Endodermal cell (in vitro differentiated cells): ENCODE measurements around the gene PIP4P1. TPM values are rescaled to one million over a fixed set of nuclear protein-coding genes. Genes with fewer than 3 reads are reported as not detected.

Experiments used
- DNase-seq: peaks from one replicate; pipeline ENCODE4 v3.0.0-alpha.2; 2017
- H3K27ac ChIP-seq: 2 replicates; pipeline ENCODE4 v1.5.1; 2013; ENCODE audit warnings: mild to moderate bottlenecking, low read depth, low read length, moderate library complexity
- H3K27me3 ChIP-seq: 2 replicates; pipeline ENCODE4 v1.6.1; 2013; ENCODE audit warnings: mild to moderate bottlenecking, low read length, moderate library complexity; ENCODE audit not compliant: insufficient read depth, control insufficient read depth, poor library complexity, severe bottlenecking
- H3K36me3 ChIP-seq: 2 replicates; pipeline ENCODE4 v1.7.0; 2013; ENCODE audit warnings: mild to moderate bottlenecking, low read length, moderate library complexity; ENCODE audit not compliant: control insufficient read depth, insufficient read depth
- H3K4me1 ChIP-seq: one replicate; pipeline ENCODE4 v1.7.0; 2013; ENCODE audit warnings: low read length; ENCODE audit not compliant: control insufficient read depth, insufficient read depth
- H3K4me3 ChIP-seq: 2 replicates; pipeline ENCODE4 v1.5.1; 2013; ENCODE audit warnings: mild to moderate bottlenecking, low read length, moderate library complexity
- H3K9ac ChIP-seq: 2 replicates; pipeline ENCODE4 v1.6.1; 2013; ENCODE audit warnings: mild to moderate bottlenecking, low read length, moderate library complexity; ENCODE audit not compliant: poor library complexity, severe bottlenecking; ENCODE audit errors: extremely low read depth
- H3K9me3 ChIP-seq: 2 replicates; pipeline ENCODE4 v1.6.1; 2013; ENCODE audit warnings: mild to moderate bottlenecking, low read length, moderate library complexity; ENCODE audit not compliant: control insufficient read depth
- H3K27ac Mint-ChIP-seq: 2 replicates; pipeline ENCODE4 v1.8.0; 2020; ENCODE audit warnings: mixed read lengths
- H3K27me3 Mint-ChIP-seq: 2 replicates; pipeline ENCODE4 v1.8.0; 2021; ENCODE audit warnings: mild to moderate bottlenecking, mixed read lengths; ENCODE audit not compliant: insufficient read depth
- H3K36me3 Mint-ChIP-seq: 2 replicates; pipeline ENCODE4 v1.8.0; 2020; ENCODE audit warnings: low read depth, mixed read lengths
- H3K4me1 Mint-ChIP-seq: 2 replicates; pipeline ENCODE4 v1.8.0; 2020; ENCODE audit warnings: mixed read lengths
- H3K4me3 Mint-ChIP-seq: 2 replicates; pipeline ENCODE4 v1.8.0; 2020; ENCODE audit warnings: mild to moderate bottlenecking, moderate library complexity, mixed read lengths
- H3K9me3 Mint-ChIP-seq: 2 replicates; pipeline ENCODE4 v1.8.0; 2020; ENCODE audit warnings: mild to moderate bottlenecking, mixed read lengths
- WGBS, 2 experiments: methylation state at CpG; one replicate each; pipeline versions ENCODE4 v1.1.5 to v1.1.7; 2013; ENCODE audit warnings: missing lambda C conversion rate in 2 of 2, mixed read lengths in 1 of 2; ENCODE audit not compliant: insufficient coverage in 1 of 2, insufficient read length in 1 of 2; 5-methylcytosine and 5-hydroxymethylcytosine counted together
- total RNA-seq, 2 donors: library from RNA; stranded (reverse); fragmentation: NEBNext Ultra II Directional in 1 of 2; extraction: Animal tissue kit (Norgen Biotek cat#: 25700) in 1 of 2; gene quantifications; 2 replicates in 1 of 2; 3 replicates in 1 of 2; pipeline ENCODE4 v1.2.1, GENCODE V29; 2021
- TF ChIP-seq, protein P1 (sequence below): fragments of 200-600 bp; sonication (generic); conservative IDR thresholded peaks from 2 replicates; pipeline ENCODE4 v1.5.0; 2021; ENCODE audit warnings: antibody characterized with exemption, mild to moderate bottlenecking

The PIP4P1 gene
- total RNA-seq, 2 donors from 2014 or later = 32.1 to 38.1 TPM

DNA sequence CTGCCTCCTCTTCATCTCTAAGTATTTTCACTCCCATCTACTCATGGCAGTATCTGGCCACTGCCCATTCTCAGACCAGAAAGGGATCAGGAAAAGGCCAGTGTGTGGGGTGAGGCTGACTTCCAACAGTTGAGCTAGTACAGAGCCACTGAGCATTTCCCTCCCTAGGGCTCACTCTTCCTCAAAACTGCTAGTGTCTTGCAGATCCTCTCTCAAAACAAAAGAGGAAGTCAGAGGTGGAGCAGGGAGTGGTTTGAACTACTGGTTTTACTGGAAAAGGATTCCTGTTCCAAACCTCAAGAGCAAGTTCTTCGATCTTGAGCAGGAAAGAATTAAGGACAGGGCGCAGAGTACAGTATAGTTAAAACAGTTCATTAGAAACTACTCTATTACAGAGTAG, 32.4 kb upstream of the PIP4P1 start:
- no peak overlapping the region for H3K27ac Mint-ChIP-seq
- no peaks in the 10 kb centered on the region for H3K36me3 ChIP-seq
- 84% methylated on average over 2 of the region's 2 CpGs; no CpG with 5 or more reads in 1 of the 2 experiments for WGBS, 2 experiments
- no peaks in the 10 kb centered on the region for H3K36me3 Mint-ChIP-seq
- H3K9me3 Mint-ChIP-seq = peaks cover 24% of the 10 kb centered on the region
- no peaks in the 10 kb centered on the region for H3K27me3 ChIP-seq
- no peak overlapping the region for H3K4me3 Mint-ChIP-seq
- peaks cover 13% of the 10 kb centered on the region for H3K4me1 Mint-ChIP-seq
- H3K9ac ChIP-seq = no peak overlapping the region
- no peak for DNase-seq
- H3K27me3 Mint-ChIP-seq = no peaks in the 10 kb centered on the region
- H3K27ac ChIP-seq = no peak overlapping the region
- peaks cover 12% of the 10 kb centered on the region for H3K9me3 ChIP-seq
- TF ChIP-seq, protein P1, sequence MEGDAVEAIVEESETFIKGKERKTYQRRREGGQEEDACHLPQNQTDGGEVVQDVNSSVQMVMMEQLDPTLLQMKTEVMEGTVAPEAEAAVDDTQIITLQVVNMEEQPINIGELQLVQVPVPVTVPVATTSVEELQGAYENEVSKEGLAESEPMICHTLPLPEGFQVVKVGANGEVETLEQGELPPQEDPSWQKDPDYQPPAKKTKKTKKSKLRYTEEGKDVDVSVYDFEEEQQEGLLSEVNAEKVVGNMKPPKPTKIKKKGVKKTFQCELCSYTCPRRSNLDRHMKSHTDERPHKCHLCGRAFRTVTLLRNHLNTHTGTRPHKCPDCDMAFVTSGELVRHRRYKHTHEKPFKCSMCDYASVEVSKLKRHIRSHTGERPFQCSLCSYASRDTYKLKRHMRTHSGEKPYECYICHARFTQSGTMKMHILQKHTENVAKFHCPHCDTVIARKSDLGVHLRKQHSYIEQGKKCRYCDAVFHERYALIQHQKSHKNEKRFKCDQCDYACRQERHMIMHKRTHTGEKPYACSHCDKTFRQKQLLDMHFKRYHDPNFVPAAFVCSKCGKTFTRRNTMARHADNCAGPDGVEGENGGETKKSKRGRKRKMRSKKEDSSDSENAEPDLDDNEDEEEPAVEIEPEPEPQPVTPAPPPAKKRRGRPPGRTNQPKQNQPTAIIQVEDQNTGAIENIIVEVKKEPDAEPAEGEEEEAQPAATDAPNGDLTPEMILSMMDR = no peak
- H3K4me3 ChIP-seq = no peak overlapping the region
- H3K4me1 ChIP-seq = no peaks in the 10 kb centered on the region

DNA sequence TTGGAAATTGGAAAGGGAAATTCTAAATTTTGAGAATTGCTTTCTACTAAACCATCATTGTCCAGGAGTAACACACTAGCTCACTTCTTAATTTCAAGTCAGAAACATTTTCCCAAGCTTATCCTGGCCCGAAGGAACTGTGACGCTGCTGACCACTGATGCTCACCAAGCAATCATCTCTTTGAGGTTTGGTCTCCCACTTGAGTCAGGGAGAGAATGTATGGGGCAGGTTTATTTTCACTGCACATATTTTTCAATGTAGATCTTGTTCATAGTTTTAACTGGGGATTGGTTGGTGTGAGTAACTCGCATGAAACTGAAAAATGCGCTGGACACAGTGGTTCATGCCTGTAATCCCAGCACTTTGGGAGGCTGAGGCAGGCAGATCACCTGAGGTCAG, 31.3 kb upstream of the PIP4P1 start:
- H3K27me3 Mint-ChIP-seq = no peaks in the 10 kb centered on the region
- H3K4me3 ChIP-seq = no peak overlapping the region
- H3K27ac Mint-ChIP-seq = no peak overlapping the region
- H3K4me1 ChIP-seq = no peaks in the 10 kb centered on the region
- 84 to 92% methylated on average over 4 of the region's 4 CpGs for WGBS, 2 experiments
- peaks cover 24% of the 10 kb centered on the region for H3K9me3 Mint-ChIP-seq
- H3K27ac ChIP-seq = no peak overlapping the region
- H3K36me3 Mint-ChIP-seq = no peaks in the 10 kb centered on the region
- H3K4me1 Mint-ChIP-seq = peaks cover 12% of the 10 kb centered on the region
- no peak overlapping the region for H3K4me3 Mint-ChIP-seq
- H3K9me3 ChIP-seq = peaks cover 12% of the 10 kb centered on the region
- TF ChIP-seq, protein P1 = no peak
- no peaks in the 10 kb centered on the region for H3K36me3 ChIP-seq
- H3K27me3 ChIP-seq = no peaks in the 10 kb centered on the region
- H3K9ac ChIP-seq = no peak overlapping the region
- no peak for DNase-seq

DNA sequence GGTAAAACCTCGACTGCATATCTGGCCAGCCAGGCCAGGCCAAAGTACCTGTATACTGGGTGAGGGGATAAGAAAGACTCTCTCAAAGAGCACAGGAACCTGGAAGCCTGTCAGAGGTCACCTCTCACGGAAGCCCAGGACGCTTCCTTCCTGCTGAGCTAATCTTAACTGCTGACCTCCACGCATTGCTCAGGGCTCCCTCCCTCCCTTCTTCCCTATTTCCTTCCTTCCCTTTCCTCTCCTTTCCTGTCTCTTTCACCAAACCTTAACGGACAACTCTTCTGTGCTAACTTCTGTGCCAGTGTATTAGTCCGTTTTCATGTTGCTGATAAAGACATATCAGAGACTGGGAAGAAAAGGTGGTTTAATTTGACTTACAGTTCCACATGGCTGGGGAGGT, 29.3 kb upstream of the PIP4P1 start:
- no peak overlapping the region for H3K4me3 Mint-ChIP-seq
- no peaks in the 10 kb centered on the region for H3K27me3 Mint-ChIP-seq
- Histone ChIP-seq H3K4me3 (no peak overlapping the region), H3K27me3 (no peaks in the 10 kb centered on the region), H3K9me3 (peaks cover 6% of the 10 kb centered on the region), H3K4me1 (no peaks in the 10 kb centered on the region), H3K36me3 (no peaks in the 10 kb centered on the region), H3K9ac (no peak overlapping the region), H3K27ac (no peak overlapping the region)
- H3K36me3 Mint-ChIP-seq = no peaks in the 10 kb centered on the region
- TF ChIP-seq, protein P1 = no peak
- peaks cover 17% of the 10 kb centered on the region for H3K9me3 Mint-ChIP-seq
- no peak for DNase-seq
- H3K4me1 Mint-ChIP-seq = peaks cover 13% of the 10 kb centered on the region
- peak overlapping the region; percentile 17 for H3K27ac Mint-ChIP-seq
- WGBS, 2 experiments = 59 to 68% methylated on average over 2 to 6 of the region's 6 CpGs
